GM23248 (cell line): ENCODE results near the gene RIBC2.

ENCODE experiments used
- EZH2 ChIP-seq: fragments of 200-600 bp; sonication (generic); IDR thresholded peaks from 2 replicates; pipeline ENCODE4 v1.6.1; 2018; ENCODE audit warnings: antibody characterized with exemption, mild to moderate bottlenecking; ENCODE audit not compliant: insufficient read depth, poor library complexity, severe bottlenecking
- EZH2phosphoT487 ChIP-seq: fragments of 200-600 bp; sonication (generic); IDR thresholded peaks from 2 replicates; pipeline ENCODE4 v1.6.1; 2018; ENCODE audit warnings: antibody characterized with exemption, moderate library complexity, mild to moderate bottlenecking, low read depth; ENCODE audit not compliant: insufficient read depth

- TF ChIP-seq EZH2: no peak
- TF ChIP-seq EZH2phosphoT487: no peak
Observed at GRCh38 chr22:45434981-45435380, 21.5 kb downstream of the RIBC2 start.
